H9 (cell line): ENCODE results near the gene ATP13A1. TPM values are rescaled to one million over a fixed set of nuclear protein-coding genes. Genes with fewer than 3 reads are reported as not detected.

ENCODE experiments used
- DNase-seq: peaks from one replicate; pipeline ENCODE4 v3.0.0-alpha.2; 2017
- H2AFZ ChIP-seq: one replicate; pipeline ENCODE4 v1.6.1; 2013; ENCODE audit warnings: mild to moderate bottlenecking, low read length, control low read depth, moderate library complexity
- H2AK5ac ChIP-seq: 2 replicates; pipeline ENCODE4 v1.6.1; 2013; ENCODE audit warnings: low read length, control low read depth, mixed read lengths; ENCODE audit not compliant: insufficient read length
- H2BK120ac ChIP-seq: one replicate; pipeline ENCODE4 v1.6.1; 2013; ENCODE audit warnings: low read depth, mild to moderate bottlenecking, low read length, control low read depth, inconsistent platforms; ENCODE audit not compliant: poor library complexity, severe bottlenecking
- H2BK12ac ChIP-seq: 2 replicates; pipeline ENCODE4 v1.6.1; 2013; ENCODE audit warnings: low read length, control low read depth, mixed read lengths, low read depth; ENCODE audit not compliant: insufficient read length
- H2BK15ac ChIP-seq: 2 replicates; pipeline ENCODE4 v1.6.1; 2013; ENCODE audit warnings: low read depth, low read length, control low read depth
- H2BK20ac ChIP-seq: one replicate; pipeline ENCODE4 v1.6.1; 2013; ENCODE audit warnings: low read depth, mild to moderate bottlenecking, low read length, control low read depth, inconsistent platforms; ENCODE audit not compliant: poor library complexity, severe bottlenecking
- H2BK5ac ChIP-seq: 2 replicates; pipeline ENCODE4 v1.6.1; 2013; ENCODE audit warnings: low read length, control low read depth, mixed read lengths; ENCODE audit not compliant: insufficient read length
- H3K14ac ChIP-seq: 2 replicates; pipeline ENCODE4 v1.6.1; 2013; ENCODE audit warnings: low read length, control low read depth; ENCODE audit not compliant: insufficient read depth
- H3K18ac ChIP-seq: 2 replicates; pipeline ENCODE4 v1.6.1; 2013; ENCODE audit warnings: low read depth, mild to moderate bottlenecking, mixed read lengths, low read length, control low read depth; ENCODE audit not compliant: insufficient read length
- H3K23ac ChIP-seq: 2 replicates; pipeline ENCODE4 v1.6.1; 2013; ENCODE audit warnings: low read length, control low read depth, mixed read lengths, low read depth; ENCODE audit not compliant: insufficient read length
- H3K23me2 ChIP-seq: 2 replicates; pipeline ENCODE4 v1.6.1; 2013; ENCODE audit warnings: low read depth, mild to moderate bottlenecking, mixed read lengths, low read length, control low read depth; ENCODE audit not compliant: insufficient read length, poor library complexity, severe bottlenecking
- H3K27ac ChIP-seq: 2 replicates; pipeline ENCODE4 v1.5.1; 2013; ENCODE audit warnings: low read length, control low read depth, mixed read lengths, low read depth; ENCODE audit not compliant: insufficient read length
- H3K27me3 ChIP-seq: 2 replicates; pipeline ENCODE4 v1.6.1; 2013; ENCODE audit warnings: low read length, control low read depth, inconsistent platforms; ENCODE audit not compliant: insufficient read depth
- H3K4ac ChIP-seq: 2 replicates; pipeline ENCODE4 v1.6.1; 2013; ENCODE audit warnings: low read depth, mild to moderate bottlenecking, control low read depth, inconsistent platforms, low read length, moderate library complexity
- H3K4me1 ChIP-seq: 2 replicates; pipeline ENCODE4 v1.6.1; 2013; ENCODE audit warnings: low read length, control low read depth, inconsistent platforms; ENCODE audit not compliant: insufficient read depth
- H3K4me2 ChIP-seq: 2 replicates; pipeline ENCODE4 v1.6.1; 2013; ENCODE audit warnings: low read length, control low read depth, mixed read lengths; ENCODE audit not compliant: insufficient read length, insufficient read depth
- H3K56ac ChIP-seq: 2 replicates; pipeline ENCODE4 v1.6.1; 2013; ENCODE audit warnings: low read depth, mild to moderate bottlenecking, mixed read lengths, low read length, control low read depth; ENCODE audit not compliant: insufficient read length
- H3K79me1 ChIP-seq: 2 replicates; pipeline ENCODE4 v1.6.1; 2013; ENCODE audit warnings: low read depth, mild to moderate bottlenecking, moderate library complexity, low read length, control low read depth, inconsistent platforms; ENCODE audit not compliant: insufficient read depth, poor library complexity, severe bottlenecking
- H3K79me2 ChIP-seq: 2 replicates; pipeline ENCODE4 v1.6.1; 2013; ENCODE audit warnings: low read length, control low read depth, inconsistent platforms; ENCODE audit not compliant: insufficient read depth
- H3K9ac ChIP-seq: 2 replicates; pipeline ENCODE4 v1.6.1; 2013; ENCODE audit warnings: low read length, control low read depth, mixed read lengths; ENCODE audit not compliant: insufficient read length; ENCODE audit errors: extremely low read depth
- H3K9me3 ChIP-seq: one replicate; pipeline ENCODE4 v1.6.1; 2013; ENCODE audit warnings: low read depth, low read length, inconsistent platforms; ENCODE audit not compliant: control insufficient read depth
- H3T11ph ChIP-seq: one replicate; pipeline ENCODE4 v1.6.1; 2013; ENCODE audit warnings: mild to moderate bottlenecking, low read length, control low read depth, inconsistent platforms
- H4K20me1 ChIP-seq: one replicate; pipeline ENCODE4 v1.6.1; 2013; ENCODE audit not compliant: control insufficient read depth, insufficient read length, insufficient read depth
- H4K5ac ChIP-seq: 2 replicates; pipeline ENCODE4 v1.6.1; 2013; ENCODE audit warnings: low read depth, mild to moderate bottlenecking, mixed read lengths, low read length, control low read depth; ENCODE audit not compliant: insufficient read length
- H4K8ac ChIP-seq: replicated peaks from 2 replicates; pipeline ENCODE4 v1.6.1; 2013; ENCODE audit warnings: low read length, control low read depth, mixed read lengths, low read depth; ENCODE audit not compliant: insufficient read length
- H4K91ac ChIP-seq: 2 replicates; pipeline ENCODE4 v1.6.1; 2013; ENCODE audit warnings: low read depth, mild to moderate bottlenecking, moderate library complexity, mixed read lengths, low read length, control low read depth; ENCODE audit not compliant: insufficient read length
- H3K27ac Mint-ChIP-seq, 3 experiments: 2 replicates in 2 of 3; 3 replicates in 1 of 3; pipeline ENCODE4 v1.8.0; 2020 to 2021; ENCODE audit warnings: mixed read lengths in 3 of 3, mild to moderate bottlenecking in 1 of 3, moderate library complexity in 1 of 3
- H3K27me3 Mint-ChIP-seq: 2 replicates; pipeline ENCODE4 v1.8.0; 2021; ENCODE audit warnings: low read depth, mild to moderate bottlenecking, moderate library complexity, mixed read lengths
- H3K36me3 Mint-ChIP-seq, 3 experiments: 2 replicates in 2 of 3; 3 replicates in 1 of 3; pipeline ENCODE4 v1.8.0; 2020 to 2021; ENCODE audit warnings: low read depth in 3 of 3, mixed read lengths in 3 of 3; ENCODE audit not compliant: insufficient read depth in 1 of 3
- H3K4me1 Mint-ChIP-seq, 2 experiments: 2 replicates each; pipeline ENCODE4 v1.8.0; 2020; ENCODE audit warnings: mixed read lengths in 2 of 2
- H3K4me3 Mint-ChIP-seq, 2 experiments: 2 replicates in 1 of 2; 3 replicates in 1 of 2; pipeline ENCODE4 v1.8.0; 2020 to 2021; ENCODE audit warnings: mild to moderate bottlenecking in 2 of 2, mixed read lengths in 2 of 2, moderate library complexity in 1 of 2
- H3K9me3 Mint-ChIP-seq, 2 experiments: 2 replicates in 1 of 2; 3 replicates in 1 of 2; pipeline ENCODE4 v1.8.0; 2020; ENCODE audit warnings: mild to moderate bottlenecking in 2 of 2, mixed read lengths in 2 of 2, moderate library complexity in 1 of 2
- WGBS: extraction: QIAGEN DNeasy Blood & Tissue Kit; methylation state at CpG from one replicate; pipeline ENCODE4 v1.1.7; 2013; ENCODE audit warnings: missing lambda C conversion rate, low lambda C conversion rate, mixed read lengths; ENCODE audit not compliant: insufficient read length; ENCODE audit errors: extremely low coverage; 5-methylcytosine and 5-hydroxymethylcytosine counted together
- total RNA-seq: library from RNA; stranded (reverse); gene quantifications from 2 replicates; pipeline ENCODE4 v1.2.1, GENCODE V29; 2021
- TF ChIP-seq, protein P1 (sequence below): fragments of 200-600 bp; sonication (generic); conservative IDR thresholded peaks from 3 replicates; pipeline ENCODE4 v1.8.0; 2021; ENCODE audit warnings: antibody characterized with exemption, mild to moderate bottlenecking

ATP13A1 gene
- total RNA-seq, 1 experiment from 2014 or later: 67.8 TPM

- Histone ChIP-seq H2AFZ (no peak overlapping the region), H3K79me2 (no peaks in the 10 kb centered on the region), H2AK5ac (no peak overlapping the region), H4K20me1 (no peaks in the 10 kb centered on the region), H3K23ac (no peak overlapping the region), H2BK20ac (no peak overlapping the region), H2BK5ac (no peak overlapping the region), H3K27me3 (no peaks in the 10 kb centered on the region), H2BK15ac (no peak overlapping the region), H3K4me1 (no peaks in the 10 kb centered on the region), H3K14ac (no peak overlapping the region), H3K27ac (no peak overlapping the region), H2BK120ac (no peak overlapping the region), H3K18ac (no peak overlapping the region), H3K79me1 (no peaks in the 10 kb centered on the region), H3K56ac (no peak overlapping the region), H4K8ac (no peak overlapping the region), H4K5ac (no peak overlapping the region), H3K9ac (no peak overlapping the region), H3K9me3 (no peaks in the 10 kb centered on the region), H4K91ac (no peak overlapping the region), H3T11ph (no peak overlapping the region), H3K4me2 (no peak overlapping the region), H3K23me2 (no peaks in the 10 kb centered on the region), H2BK12ac (no peak overlapping the region), H3K4ac (no peak overlapping the region)
- Mint-ChIP-seq H3K4me1 (no peaks in the 10 kb centered on the region), H3K36me3 (peaks cover 43 to 94% (median 91%) of the 10 kb centered on the region in 3 experiments), H3K4me3 (no peak overlapping the region), H3K27ac (peak overlapping the region in 1 of 3 experiments; percentile 79; a peak in 1 of 7 replicates), H3K27me3 (no peaks in the 10 kb centered on the region; the same call in 1 of the 2 replicates), H3K9me3 (no peaks in the 10 kb centered on the region)
- no CpG with 5 or more reads among the region's 22 CpGs for WGBS
- TF ChIP-seq, protein P1, sequence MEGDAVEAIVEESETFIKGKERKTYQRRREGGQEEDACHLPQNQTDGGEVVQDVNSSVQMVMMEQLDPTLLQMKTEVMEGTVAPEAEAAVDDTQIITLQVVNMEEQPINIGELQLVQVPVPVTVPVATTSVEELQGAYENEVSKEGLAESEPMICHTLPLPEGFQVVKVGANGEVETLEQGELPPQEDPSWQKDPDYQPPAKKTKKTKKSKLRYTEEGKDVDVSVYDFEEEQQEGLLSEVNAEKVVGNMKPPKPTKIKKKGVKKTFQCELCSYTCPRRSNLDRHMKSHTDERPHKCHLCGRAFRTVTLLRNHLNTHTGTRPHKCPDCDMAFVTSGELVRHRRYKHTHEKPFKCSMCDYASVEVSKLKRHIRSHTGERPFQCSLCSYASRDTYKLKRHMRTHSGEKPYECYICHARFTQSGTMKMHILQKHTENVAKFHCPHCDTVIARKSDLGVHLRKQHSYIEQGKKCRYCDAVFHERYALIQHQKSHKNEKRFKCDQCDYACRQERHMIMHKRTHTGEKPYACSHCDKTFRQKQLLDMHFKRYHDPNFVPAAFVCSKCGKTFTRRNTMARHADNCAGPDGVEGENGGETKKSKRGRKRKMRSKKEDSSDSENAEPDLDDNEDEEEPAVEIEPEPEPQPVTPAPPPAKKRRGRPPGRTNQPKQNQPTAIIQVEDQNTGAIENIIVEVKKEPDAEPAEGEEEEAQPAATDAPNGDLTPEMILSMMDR: no peak
- DNase-seq: peak; percentile 23
Measured at GRCh38 chr19:19655051-19655594, 8.4 kb downstream of the ATP13A1 start.
